CD14-positive monocyte (primary cell): ENCODE measurements around the gene RHBG. TPM values are rescaled to one million over a fixed set of nuclear protein-coding genes. Genes with fewer than 3 reads are reported as not detected.
A peak's percentile ranks its signal among the peaks of the same experiment; 100 is the strongest.

Experiments
- DNase-seq, 3 donors: peaks; one replicate each; pipeline ENCODE4 v3.0.0-alpha.2; 2011 to 2022
- H2AFZ ChIP-seq: 2 replicates; pipeline ENCODE4 v1.6.0; 2012; ENCODE audit warnings: mild to moderate bottlenecking, low read depth, low read length, inconsistent platforms; ENCODE audit not compliant: insufficient read depth, poor library complexity, severe bottlenecking
- H3K27ac ChIP-seq, 2 donors: 1 replicate in 1 of 2; 2 replicates in 1 of 2; pipeline ENCODE4 v1.5.1; 2012 to 2013; ENCODE audit warnings: low read length in 2 of 2, control low read depth in 1 of 2, inconsistent platforms in 1 of 2, low read depth in 1 of 2, mild to moderate bottlenecking in 1 of 2
- H3K27me3 ChIP-seq, 2 donors: one replicate each; pipeline versions ENCODE4 v1.6.0 to v1.6.1; 2011 to 2013; ENCODE audit warnings: low read length in 2 of 2; ENCODE audit not compliant: control insufficient read depth in 2 of 2, insufficient read depth in 2 of 2
- H3K36me3 ChIP-seq, 2 donors: replicated peaks in 1 of 2; 1 replicate in 1 of 2; 2 replicates in 1 of 2; pipeline versions ENCODE4 v1.5.1 to v1.6.1; 2012 to 2013; ENCODE audit warnings: low read length in 2 of 2, control low read depth in 1 of 2, inconsistent platforms in 1 of 2, mild to moderate bottlenecking in 1 of 2; ENCODE audit not compliant: insufficient read depth in 2 of 2, control insufficient read depth in 1 of 2
- H3K4me1 ChIP-seq, 2 donors: 1 replicate in 1 of 2; 2 replicates in 1 of 2; pipeline versions ENCODE4 v1.5.1 to v1.6.1; 2012 to 2013; ENCODE audit warnings: low read length in 2 of 2, control low read depth in 1 of 2, inconsistent platforms in 1 of 2, mild to moderate bottlenecking in 1 of 2, moderate library complexity in 1 of 2; ENCODE audit not compliant: insufficient read depth in 2 of 2, control insufficient read depth in 1 of 2
- H3K4me2 ChIP-seq: replicated peaks from 2 replicates; pipeline ENCODE3; 2012; ENCODE audit warnings: low read length, moderate library complexity, mild to moderate bottlenecking; ENCODE audit not compliant: poor library complexity, severe bottlenecking; ENCODE audit errors: extremely low read depth
- H3K4me3 ChIP-seq, 3 experiments: fragments of 200-600 bp in 1 of 3; sonication (generic) in 1 of 3; replicated peaks in 1 of 3; 1 replicate in 2 of 3; 2 replicates in 1 of 3; pipeline ENCODE4 v1.5.1; 2011 to 2013; ENCODE audit warnings: low read length in 3 of 3, mild to moderate bottlenecking in 3 of 3, control low read depth in 2 of 3, low read depth in 2 of 3, inconsistent platforms in 1 of 3, moderate library complexity in 1 of 3
- H3K79me2 ChIP-seq: 2 replicates; pipeline ENCODE4 v1.6.0; 2012; ENCODE audit warnings: mild to moderate bottlenecking, control low read depth, inconsistent platforms, low read length, moderate library complexity; ENCODE audit not compliant: insufficient read depth
- H3K9ac ChIP-seq: 2 replicates; pipeline ENCODE4 v1.6.0; 2017; ENCODE audit warnings: low read length, mild to moderate bottlenecking; ENCODE audit not compliant: insufficient read depth, poor library complexity, severe bottlenecking
- H3K9me3 ChIP-seq, 2 donors: replicated peaks in 1 of 2; 1 replicate in 1 of 2; 2 replicates in 1 of 2; pipeline versions ENCODE4 v1.5.1 to v1.6.1; 2012 to 2013; ENCODE audit warnings: low read length in 2 of 2, control low read depth in 1 of 2; ENCODE audit not compliant: control insufficient read depth in 1 of 2, insufficient read depth in 1 of 2
- H4K20me1 ChIP-seq: 2 replicates; pipeline ENCODE4 v1.6.0; 2012; ENCODE audit warnings: mild to moderate bottlenecking, low read length, control low read depth, moderate library complexity; ENCODE audit not compliant: insufficient read depth
- H3K27ac Mint-ChIP-seq, 7 donors: one replicate each; pipeline ENCODE4 v1.8.0; 2020; ENCODE audit warnings: mild to moderate bottlenecking in 7 of 7, mixed read lengths in 7 of 7, moderate library complexity in 6 of 7, inconsistent platforms in 2 of 7
- H3K27me3 Mint-ChIP-seq, 3 donors: one replicate each; pipeline ENCODE4 v1.8.0; 2021 to 2022; ENCODE audit warnings: low read depth in 3 of 3, mild to moderate bottlenecking in 3 of 3, mixed read lengths in 3 of 3, moderate library complexity in 3 of 3, inconsistent platforms in 1 of 3
- H3K36me3 Mint-ChIP-seq, 2 donors: one replicate each; pipeline ENCODE4 v1.8.0; 2020; ENCODE audit warnings: mixed read lengths in 2 of 2, inconsistent platforms in 1 of 2, mild to moderate bottlenecking in 1 of 2
- H3K4me1 Mint-ChIP-seq: one replicate; pipeline ENCODE4 v1.8.0; 2020; ENCODE audit warnings: mild to moderate bottlenecking, mixed read lengths
- H3K4me3 Mint-ChIP-seq, 2 donors: one replicate each; pipeline ENCODE4 v1.8.0; 2020; ENCODE audit warnings: mild to moderate bottlenecking in 2 of 2, mixed read lengths in 2 of 2, moderate library complexity in 1 of 2
- H3K9me3 Mint-ChIP-seq, 7 donors: one replicate each; pipeline ENCODE4 v1.8.0; 2020 to 2022; ENCODE audit warnings: mixed read lengths in 7 of 7, mild to moderate bottlenecking in 6 of 7, moderate library complexity in 6 of 7, inconsistent platforms in 2 of 7
- CTCF ChIP-seq: fragments of 200-600 bp; IDR thresholded peaks from one replicate; pipeline ENCODE4 v1.8.0; 2022; ENCODE audit warnings: antibody characterized with exemption, mild to moderate bottlenecking
- WGBS: methylation state at CpG from one replicate; pipeline ENCODE4 v1.1.5; 2013; ENCODE audit warnings: missing lambda C conversion rate; ENCODE audit not compliant: insufficient coverage; 5-methylcytosine and 5-hydroxymethylcytosine counted together
- intact Hi-C, 2 donors: fragments of 100-400 bp; cut with micrococcal nuclease; formaldehyde crosslinking; loops; one replicate each; pipeline versions ENCODE4 v1.15.0 to v1.15.1; 2023
- polyA plus RNA-seq, 3 donors: library from polyadenylated mRNA; depleted of rRNA in 1 of 3; unstranded in 2 of 3; stranded (reverse) in 1 of 3; fragments of 300-500 nt in 2 of 3; fragments of >200 nt in 1 of 3; fragmentation: Illumina TruSeq in 2 of 3; gene quantifications; 1 replicate in 2 of 3; 2 replicates in 1 of 3; pipeline ENCODE4 v1.2.3, GENCODE V29; 2012 to 2021

RHBG gene
- polyA plus RNA-seq, 3 donors, result 0.08 TPM; not detected in 2

GRCh38 chr1:156406251-156406650, 37.2 kb downstream of the RHBG start:
- no peak overlapping the region for H3K4me2 ChIP-seq
- TF ChIP-seq CTCF, result no peak
- H3K36me3 ChIP-seq, result no peaks in the 10 kb centered on the region
- H3K36me3 Mint-ChIP-seq, result no peaks in the 10 kb centered on the region
- H3K9me3 ChIP-seq, result no peaks in the 10 kb centered on the region
- H3K27me3 Mint-ChIP-seq, result peaks cover 54 to 94% (median 68%) of the 10 kb centered on the region in 3 donors
- no peak overlapping the region for H3K9ac ChIP-seq
- H3K9me3 Mint-ChIP-seq, result peaks cover 0 to 5% (median 0%) of the 10 kb centered on the region in 7 donors
- H3K27me3 ChIP-seq, result peaks cover 15 to 61% of the 10 kb centered on the region in 2 donors
- H3K27ac Mint-ChIP-seq, result no peak overlapping the region
- H3K79me2 ChIP-seq, result no peaks in the 10 kb centered on the region
- WGBS, result 100% methylated on average over 1 of the region's 6 CpGs
- no peak overlapping the region for H2AFZ ChIP-seq
- DNase-seq, result no peak
- no peaks in the 10 kb centered on the region for H4K20me1 ChIP-seq
- H3K4me1 Mint-ChIP-seq, result no peaks in the 10 kb centered on the region
- H3K4me3 ChIP-seq, result no peak overlapping the region
- H3K4me3 Mint-ChIP-seq, result peak overlapping the region in 1 of 2 donors; percentile 56
- H3K27ac ChIP-seq, result no peak overlapping the region
- intact Hi-C loops, result no loop called here
- H3K4me1 ChIP-seq, result no peaks in the 10 kb centered on the region

- DNase-seq, result no peak
- H3K27me3 Mint-ChIP-seq, result peaks cover 58 to 94% (median 71%) of the 10 kb centered on the region in 3 donors
- H3K4me1 ChIP-seq, result no peaks in the 10 kb centered on the region
- peak overlapping the region in 1 of 2 donors; percentile 44 for H3K4me3 Mint-ChIP-seq
- no peak overlapping the region for H3K9ac ChIP-seq
- H3K79me2 ChIP-seq, result no peaks in the 10 kb centered on the region
- H3K27ac ChIP-seq, result no peak overlapping the region
- H3K4me2 ChIP-seq, result no peak overlapping the region
- H3K9me3 Mint-ChIP-seq, result peaks cover 0 to 5% (median 0%) of the 10 kb centered on the region in 7 donors
- H3K36me3 ChIP-seq, result no peaks in the 10 kb centered on the region
- H3K27me3 ChIP-seq, result peaks cover 15 to 64% of the 10 kb centered on the region in 2 donors
- H3K36me3 Mint-ChIP-seq, result no peaks in the 10 kb centered on the region
- H4K20me1 ChIP-seq, result no peaks in the 10 kb centered on the region
- H3K4me3 ChIP-seq, result no peak overlapping the region
- no peak for TF ChIP-seq CTCF
- no peaks in the 10 kb centered on the region for H3K4me1 Mint-ChIP-seq
- WGBS, result 57% methylated on average over 1 of the region's 6 CpGs
- H3K9me3 ChIP-seq, result no peaks in the 10 kb centered on the region
- H2AFZ ChIP-seq, result no peak overlapping the region
- intact Hi-C loops, result no loop called here
- H3K27ac Mint-ChIP-seq, result no peak overlapping the region
These were observed 38.3 kb downstream of the RHBG start for GRCh38 chr1:156407344-156407743.
